ENCODE data around the gene YJU2. TPM values are rescaled to one million over a fixed set of nuclear protein-coding genes. Genes with fewer than 3 reads are reported as not detected.

Gene YJU2
- total and polyA plus RNA-seq, 2 experiments from 2014 or later, result 28.8 to 33.4 TPM

DNA sequence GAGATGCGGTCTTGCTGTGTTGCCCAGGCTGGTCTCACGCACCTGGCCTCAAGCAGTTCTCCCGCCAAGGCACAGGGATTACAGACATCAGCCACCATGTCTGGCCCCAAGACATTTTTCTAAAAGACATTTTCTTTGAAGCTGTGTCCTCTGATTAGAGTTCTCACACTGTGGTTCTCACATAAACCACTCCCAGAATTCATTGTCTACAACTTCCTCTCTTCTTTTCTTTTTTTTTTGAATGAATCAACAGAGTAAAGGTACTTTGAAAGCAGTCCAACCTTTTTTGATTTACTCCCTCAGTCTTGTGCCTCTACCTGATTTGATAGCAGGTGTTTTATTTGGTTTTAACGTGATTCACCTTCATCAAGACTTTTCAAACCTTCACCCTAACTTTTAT lies 17.9 kb downstream of the YJU2 start (continued):
- TF ChIP-seq, protein P1, sequence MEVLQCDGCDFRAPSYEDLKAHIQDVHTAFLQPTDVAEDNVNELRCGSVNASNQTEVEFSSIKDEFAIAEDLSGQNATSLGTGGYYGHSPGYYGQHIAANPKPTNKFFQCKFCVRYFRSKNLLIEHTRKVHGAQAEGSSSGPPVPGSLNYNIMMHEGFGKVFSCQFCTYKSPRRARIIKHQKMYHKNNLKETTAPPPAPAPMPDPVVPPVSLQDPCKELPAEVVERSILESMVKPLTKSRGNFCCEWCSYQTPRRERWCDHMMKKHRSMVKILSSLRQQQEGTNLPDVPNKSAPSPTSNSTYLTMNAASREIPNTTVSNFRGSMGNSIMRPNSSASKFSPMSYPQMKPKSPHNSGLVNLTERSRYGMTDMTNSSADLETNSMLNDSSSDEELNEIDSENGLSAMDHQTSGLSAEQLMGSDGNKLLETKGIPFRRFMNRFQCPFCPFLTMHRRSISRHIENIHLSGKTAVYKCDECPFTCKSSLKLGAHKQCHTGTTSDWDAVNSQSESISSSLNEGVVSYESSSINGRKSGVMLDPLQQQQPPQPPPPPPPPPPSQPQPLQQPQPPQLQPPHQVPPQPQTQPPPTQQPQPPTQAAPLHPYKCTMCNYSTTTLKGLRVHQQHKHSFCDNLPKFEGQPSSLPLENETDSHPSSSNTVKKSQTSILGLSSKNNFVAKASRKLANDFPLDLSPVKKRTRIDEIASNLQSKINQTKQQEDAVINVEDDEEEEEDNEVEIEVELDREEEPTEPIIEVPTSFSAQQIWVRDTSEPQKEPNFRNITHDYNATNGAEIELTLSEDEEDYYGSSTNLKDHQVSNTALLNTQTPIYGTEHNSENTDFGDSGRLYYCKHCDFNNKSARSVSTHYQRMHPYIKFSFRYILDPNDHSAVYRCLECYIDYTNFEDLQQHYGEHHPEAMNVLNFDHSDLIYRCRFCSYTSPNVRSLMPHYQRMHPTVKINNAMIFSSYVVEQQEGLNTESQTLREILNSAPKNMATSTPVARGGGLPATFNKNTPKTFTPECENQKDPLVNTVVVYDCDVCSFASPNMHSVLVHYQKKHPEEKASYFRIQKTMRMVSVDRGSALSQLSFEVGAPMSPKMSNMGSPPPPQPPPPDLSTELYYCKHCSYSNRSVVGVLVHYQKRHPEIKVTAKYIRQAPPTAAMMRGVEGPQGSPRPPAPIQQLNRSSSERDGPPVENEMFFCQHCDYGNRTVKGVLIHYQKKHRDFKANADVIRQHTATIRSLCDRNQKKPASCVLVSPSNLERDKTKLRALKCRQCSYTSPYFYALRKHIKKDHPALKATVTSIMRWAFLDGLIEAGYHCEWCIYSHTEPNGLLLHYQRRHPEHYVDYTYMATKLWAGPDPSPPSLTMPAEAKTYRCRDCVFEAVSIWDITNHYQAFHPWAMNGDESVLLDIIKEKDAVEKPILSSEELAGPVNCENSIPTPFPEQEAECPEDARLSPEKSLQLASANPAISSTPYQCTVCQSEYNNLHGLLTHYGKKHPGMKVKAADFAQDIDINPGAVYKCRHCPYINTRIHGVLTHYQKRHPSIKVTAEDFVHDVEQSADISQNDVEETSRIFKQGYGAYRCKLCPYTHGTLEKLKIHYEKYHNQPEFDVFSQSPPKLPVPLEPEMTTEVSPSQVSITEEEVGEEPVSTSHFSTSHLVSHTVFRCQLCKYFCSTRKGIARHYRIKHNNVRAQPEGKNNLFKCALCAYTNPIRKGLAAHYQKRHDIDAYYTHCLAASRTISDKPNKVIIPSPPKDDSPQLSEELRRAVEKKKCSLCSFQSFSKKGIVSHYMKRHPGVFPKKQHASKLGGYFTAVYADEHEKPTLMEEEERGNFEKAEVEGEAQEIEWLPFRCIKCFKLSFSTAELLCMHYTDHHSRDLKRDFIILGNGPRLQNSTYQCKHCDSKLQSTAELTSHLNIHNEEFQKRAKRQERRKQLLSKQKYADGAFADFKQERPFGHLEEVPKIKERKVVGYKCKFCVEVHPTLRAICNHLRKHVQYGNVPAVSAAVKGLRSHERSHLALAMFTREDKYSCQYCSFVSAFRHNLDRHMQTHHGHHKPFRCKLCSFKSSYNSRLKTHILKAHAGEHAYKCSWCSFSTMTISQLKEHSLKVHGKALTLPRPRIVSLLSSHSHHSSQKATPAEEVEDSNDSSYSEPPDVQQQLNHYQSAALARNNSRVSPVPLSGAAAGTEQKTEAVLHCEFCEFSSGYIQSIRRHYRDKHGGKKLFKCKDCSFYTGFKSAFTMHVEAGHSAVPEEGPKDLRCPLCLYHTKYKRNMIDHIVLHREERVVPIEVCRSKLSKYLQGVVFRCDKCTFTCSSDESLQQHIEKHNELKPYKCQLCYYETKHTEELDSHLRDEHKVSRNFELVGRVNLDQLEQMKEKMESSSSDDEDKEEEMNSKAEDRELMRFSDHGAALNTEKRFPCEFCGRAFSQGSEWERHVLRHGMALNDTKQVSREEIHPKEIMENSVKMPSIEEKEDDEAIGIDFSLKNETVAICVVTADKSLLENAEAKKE (CRISPR knock-in tag; IDR thresholded peaks at IDR 0.05), result no peak
- TF ChIP-seq POLR2AphosphoS5 (IDR thresholded peaks at IDR 0.05; ENCODE audit: low read depth) (no peak), NANOG (IDR thresholded peaks at IDR 0.05; ENCODE audit: borderline replicate concordance) (no peak), JUNB (IDR thresholded peaks at IDR 0.05; ENCODE audit: unreplicated experiment) (no peak)

DNA sequence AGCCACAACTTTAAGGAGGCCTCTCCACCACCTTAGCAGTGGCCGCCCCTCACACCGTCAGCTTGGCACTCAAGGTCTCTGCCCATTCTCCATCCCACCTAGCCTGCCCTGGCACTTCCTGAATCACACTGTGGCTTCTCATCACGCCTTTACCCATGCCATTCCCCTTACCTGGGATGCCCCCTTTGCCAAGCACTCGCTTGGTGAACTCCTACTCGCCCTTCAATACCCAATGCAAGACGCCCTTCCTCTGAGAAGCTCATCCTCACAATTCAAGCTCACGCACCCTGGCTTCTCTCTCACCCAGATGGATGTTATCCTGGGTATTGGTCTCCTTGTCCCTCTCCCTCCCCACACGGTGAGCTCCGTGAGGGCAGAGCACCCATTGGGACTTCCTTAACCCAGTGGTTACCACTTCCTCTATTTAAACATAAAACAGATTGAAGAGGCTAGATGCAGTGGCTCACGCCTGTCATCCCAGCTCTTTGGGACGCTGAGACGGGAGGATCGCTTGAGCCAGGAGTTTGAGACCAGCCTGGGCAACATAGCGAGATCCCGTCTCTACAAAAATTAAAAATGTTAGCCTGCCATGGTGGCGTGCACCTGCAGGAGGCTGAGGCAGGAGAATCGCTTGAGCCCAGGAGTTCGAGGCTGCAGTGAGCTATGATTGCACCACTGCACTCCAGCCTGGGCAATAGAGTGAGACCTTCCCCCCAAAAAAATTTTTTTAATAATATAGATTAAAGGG lies 19.5 kb downstream of the YJU2 start:
- Histone ChIP-seq H3K79me2 (replicated peaks; ENCODE audit: insufficient read depth) (no peaks in the 10 kb centered on the region), H3K27ac (ENCODE audit: low read depth) (no peak overlapping the region), H2AFZ (no peak overlapping the region), H3K27me3 (ENCODE audit: insufficient read depth) (no peaks in the 10 kb centered on the region), H4K20me1 (replicated peaks; ENCODE audit: insufficient read depth) (no peaks in the 10 kb centered on the region; the same call in 1 of the 2 replicates), H3K9me2 (ENCODE audit: insufficient read depth) (no peaks in the 10 kb centered on the region), H3K4me3 (no peak overlapping the region), H3K4me1 (ENCODE audit: insufficient read depth) (no peaks in the 10 kb centered on the region), H3F3A (replicated peaks; ENCODE audit: low read depth) (no peaks in the 10 kb centered on the region; the same call in 1 of the 2 replicates), H3K36me3 (ENCODE audit: insufficient read depth) (no peaks in the 10 kb centered on the region; the same call in 1 of the 2 replicates), H3K4me2 (no peak overlapping the region)
- DNase-seq (ENCODE audit: low spot score), result no peak
- H3K4me1 Mint-ChIP-seq, result 0 out of 3 replicates have a peak, but pooled peaks cover 3% of the 10 kb centered on the region
- H3K9me3 Mint-ChIP-seq, result no peaks in the 10 kb centered on the region
- no peak for TF ChIP-seq ZNF331 (CRISPR knock-in tag; IDR thresholded peaks at IDR 0.05; ENCODE audit: low read depth)
- peaks cover 13% of the 10 kb centered on the region for H3K27me3 Mint-ChIP-seq (ENCODE audit: insufficient read depth, low read depth, poor library complexity)
- H3K36me3 Mint-ChIP-seq (ENCODE audit: low read depth), result peaks cover 34% of the 10 kb centered on the region
- no peak overlapping the region for H3K27ac Mint-ChIP-seq
- no peak for ATAC-seq
- H3K4me3 Mint-ChIP-seq, result no peak overlapping the region; the same call in 2 of the 3 replicates
